Caco-2 (cell line): ENCODE results near the gene KLHL22. TPM values are rescaled to one million over a fixed set of nuclear protein-coding genes. Genes with fewer than 3 reads are reported as not detected.

Experiments
- BruUV-seq: library from RNA; stranded (reverse); fragments of 400-500 nt; replicated peaks from 2 replicates; lab custom pipeline; 2021; lab: Mats Ljungman, UMichigan
- CTCF ChIA-PET: fragments of 300-600 bp; sonication (Branson Sonifier 250); formaldehyde crosslinking; loops from one replicate; lab custom pipeline; 2022; ENCODE audit warnings: antibody characterized with exemption; lab: Charles Lee
- POLR2A ChIA-PET: fragments of 300-600 bp; sonication (Branson Sonifier 250); formaldehyde crosslinking; loops from one replicate; lab custom pipeline; 2022; ENCODE audit warnings: antibody characterized with exemption; lab: Charles Lee
- DNase-seq, 2 experiments: peaks; one replicate each; pipeline versions ENCODE4 v3.0.0 to v3.0.0-alpha.2; 2020 to 2022
- H3K27me3 ChIP-seq: replicated peaks from 2 replicates; pipeline ENCODE4 v1.6.0; 2011; ENCODE audit warnings: low read length; ENCODE audit not compliant: control insufficient read depth, insufficient read depth
- H3K36me3 ChIP-seq: 2 replicates; pipeline ENCODE4 v1.5.1; 2011; ENCODE audit warnings: low read length; ENCODE audit not compliant: control insufficient read depth, insufficient read depth
- H3K4me1 ChIP-seq: fragments of 250-450 bp; sonication (Bioruptor Pico); 2 replicates; pipeline ENCODE4 v1.5.1; 2020; ENCODE audit warnings: mild to moderate bottlenecking
- H3K4me3 ChIP-seq: 2 replicates; pipeline ENCODE4 v1.5.1; 2011; ENCODE audit warnings: low read depth, mild to moderate bottlenecking, control low read depth, low read length
- H3K9me3 ChIP-seq: fragments of 250-450 bp; sonication (Bioruptor Pico); 2 replicates; pipeline ENCODE4 v1.5.1; 2020; ENCODE audit warnings: mild to moderate bottlenecking, moderate library complexity
- H3K27ac Mint-ChIP-seq: one replicate; pipeline ENCODE4 v1.8.0; 2022; ENCODE audit warnings: mixed read lengths; ENCODE audit not compliant: unreplicated experiment
- H3K27me3 Mint-ChIP-seq: one replicate; pipeline ENCODE4 v1.8.0; 2022; ENCODE audit warnings: mixed read lengths; ENCODE audit not compliant: insufficient read depth, unreplicated experiment
- H3K36me3 Mint-ChIP-seq: one replicate; pipeline ENCODE4 v1.8.0; 2022; ENCODE audit warnings: mild to moderate bottlenecking, mixed read lengths; ENCODE audit not compliant: insufficient read depth, unreplicated experiment
- H3K4me1 Mint-ChIP-seq: one replicate; pipeline ENCODE4 v1.8.0; 2022; ENCODE audit warnings: low read depth, mixed read lengths; ENCODE audit not compliant: unreplicated experiment
- H3K4me3 Mint-ChIP-seq: one replicate; pipeline ENCODE4 v1.8.0; 2022; ENCODE audit warnings: mild to moderate bottlenecking, moderate library complexity, mixed read lengths; ENCODE audit not compliant: unreplicated experiment
- H3K9me3 Mint-ChIP-seq: one replicate; pipeline ENCODE4 v1.8.0; 2022; ENCODE audit warnings: mixed read lengths; ENCODE audit not compliant: unreplicated experiment
- CTCF ChIP-seq, 2 experiments: fragments of 200-600 bp in 1 of 2; IDR thresholded peaks; 1 replicate in 1 of 2; 2 replicates in 1 of 2; pipeline versions ENCODE4 v1.5.1 to v1.8.0; 2011 to 2022; ENCODE audit warnings: antibody characterized with exemption in 1 of 2, control low read depth in 1 of 2, inconsistent platforms in 1 of 2, low read depth in 1 of 2, low read length in 1 of 2, mild to moderate bottlenecking in 1 of 2, moderate library complexity in 1 of 2; ENCODE audit not compliant: insufficient read depth in 1 of 2, severe bottlenecking in 1 of 2, unreplicated experiment in 1 of 2
- intact Hi-C: fragments of 100-400 bp; cut with micrococcal nuclease; formaldehyde crosslinking; loops from one replicate; pipeline ENCODE4 v1.10.0; 2022; ENCODE audit not compliant: unreplicated experiment
- total RNA-seq: library from RNA; stranded (reverse); gene quantifications from 2 replicates; pipeline ENCODE4 v1.2.3, GENCODE V29; 2022

KLHL22 gene
- total RNA-seq, 1 experiment from 2014 or later, result 24.4 TPM

GRCh38 chr22:20536590-20537324 is 41.2 kb upstream of the KLHL22 start:
- Histone ChIP-seq H3K4me1 (peaks cover 1% of the 10 kb centered on the region), H3K36me3 (no peaks in the 10 kb centered on the region), H3K27me3 (no peaks in the 10 kb centered on the region), H3K4me3 (no peak overlapping the region), H3K9me3 (no peaks in the 10 kb centered on the region)
- peaks cover 54% of the 10 kb centered on the region for H3K36me3 Mint-ChIP-seq
- no peak for DNase-seq
- no peak overlapping the region for H3K27ac Mint-ChIP-seq
- no TSS peak for BruUV-seq
- ChIA-PET CTCF (interaction anchor here (0.5 to 0.6 kb wide), 2 partner anchors 27 to 31 kb away, joined by 3 read pairs; no protein-coding TSS in a partner anchor), POLR2A (no interaction called here)
- no peaks in the 10 kb centered on the region for H3K9me3 Mint-ChIP-seq
- no peak overlapping the region for H3K4me3 Mint-ChIP-seq
- no peaks in the 10 kb centered on the region for H3K27me3 Mint-ChIP-seq
- no peak for TF ChIP-seq CTCF (IDR thresholded peaks at IDR 0.05; ENCODE audit: insufficient read depth in 1 of 2, low read depth in 1 of 2, low read length in 1 of 2, severe bottlenecking in 1 of 2, unreplicated experiment in 1 of 2)
- H3K4me1 Mint-ChIP-seq, result no peaks in the 10 kb centered on the region
- intact Hi-C loops, result no loop called here

GRCh38 chr22:20533879-20534265 is 38.3 kb upstream of the KLHL22 start:
- intact Hi-C loops, result no loop called here

More at GRCh38 chr22:20533879-20534265, 38.3 kb upstream of the KLHL22 start:
- no peak for DNase-seq
- no peaks in the 10 kb centered on the region for H3K27me3 ChIP-seq
- POLR2A ChIA-PET, result no interaction called here
- no peaks in the 10 kb centered on the region for H3K9me3 ChIP-seq
- no peak for TF ChIP-seq CTCF (IDR thresholded peaks at IDR 0.05; ENCODE audit: insufficient read depth in 1 of 2, low read depth in 1 of 2, low read length in 1 of 2, severe bottlenecking in 1 of 2, unreplicated experiment in 1 of 2)
- H3K4me1 ChIP-seq, result peaks cover 19% of the 10 kb centered on the region
- Mint-ChIP-seq H3K9me3 (no peaks in the 10 kb centered on the region), H3K4me1 (peaks cover 6% of the 10 kb centered on the region), H3K36me3 (peaks cover 47% of the 10 kb centered on the region), H3K27me3 (no peaks in the 10 kb centered on the region), H3K27ac (peak overlapping the region; percentile 4), H3K4me3 (no peak overlapping the region)
- CTCF ChIA-PET, result interaction anchor here (0.6 kb wide), 1 partner anchor 31 kb away, joined by 4 read pairs; no protein-coding TSS in a partner anchor
- BruUV-seq, result no TSS peak
- H3K4me3 ChIP-seq, result no peak overlapping the region
- no peaks in the 10 kb centered on the region for H3K36me3 ChIP-seq
